DMS79 (cell line): Measurements from ENCODE around the gene KDM2B.

Source experiments
- DNase-seq: peaks from one replicate; lab custom pipeline; 2025; lab: John Stamatoyannopoulos, UW

The KDM2B gene

GRCh38 chr12:121530600-121531355 lies 50.0 kb downstream of the KDM2B start:
- DNase-seq, result no peak

GRCh38 chr12:121529184-121529583 lies 51.6 kb downstream of the KDM2B start:
- no peak for DNase-seq

GRCh38 chr12:121525411-121525810 lies 55.4 kb downstream of the KDM2B start:
- no peak for DNase-seq

GRCh38 chr12:121524196-121524916 lies 56.5 kb downstream of the KDM2B start:
- DNase-seq, result no peak

GRCh38 chr12:121523741-121524140 lies 57.1 kb downstream of the KDM2B start:
- no peak for DNase-seq

GRCh38 chr12:121522971-121523370 lies 57.9 kb downstream of the KDM2B start:
- no peak for DNase-seq

GRCh38 chr12:121520586-121521086 lies 60.2 kb downstream of the KDM2B start:
- no peak for DNase-seq

GRCh38 chr12:121520119-121520518 lies 60.7 kb downstream of the KDM2B start:
- no peak for DNase-seq

- no peak for DNase-seq
Observed at GRCh38 chr12:121519227-121519626, 61.6 kb downstream of the KDM2B start.

- DNase-seq, result no peak
Observed at GRCh38 chr12:121518656-121519055, 62.2 kb downstream of the KDM2B start.

- no peak for DNase-seq
Observed at GRCh38 chr12:121516437-121517011, 64.3 kb downstream of the KDM2B start.

GRCh38 chr12:121515615-121516014 lies 65.2 kb downstream of the KDM2B start:
- no peak for DNase-seq

- no peak for DNase-seq
Observed at GRCh38 chr12:121514184-121514742, 66.6 kb downstream of the KDM2B start.

GRCh38 chr12:121513464-121514183 lies 67.2 kb downstream of the KDM2B start:
- DNase-seq, result no peak

GRCh38 chr12:121512561-121512960 lies 68.3 kb downstream of the KDM2B start:
- DNase-seq, result no peak

GRCh38 chr12:121511916-121512315 lies 68.9 kb downstream of the KDM2B start:
- no peak for DNase-seq

- no peak for DNase-seq
Observed at GRCh38 chr12:121509339-121509738, 71.5 kb downstream of the KDM2B start.

- no peak for DNase-seq
Observed at GRCh38 chr12:121508533-121508932, 72.3 kb downstream of the KDM2B start.

GRCh38 chr12:121507984-121508383 lies 72.8 kb downstream of the KDM2B start:
- no peak for DNase-seq

- no peak for DNase-seq
Observed at GRCh38 chr12:121507245-121507644, 73.6 kb downstream of the KDM2B start.

- no peak for DNase-seq
Observed at GRCh38 chr12:121505513-121505912, 75.3 kb downstream of the KDM2B start.

- DNase-seq, result no peak
Observed at GRCh38 chr12:121504505-121504904, 76.3 kb downstream of the KDM2B start.
